ENCODE measurements around the gene RNF5. TPM values are rescaled to one million over a fixed set of nuclear protein-coding genes. Genes with fewer than 3 reads are reported as not detected.

RNF5 gene
- total and polyA plus RNA-seq, 9 of the 15 experiments (the other 6 are each of a cell fraction or from before 2014, with no cell fraction given), result 62.2 to 245 (median 129) TPM

GRCh38 chr6:32190054-32190851 is 12.0 kb downstream of the RNF5 start, which contains the start of gene PBX2 (continued):
- TF ChIP-seq EP300 (IDR thresholded peaks at IDR 0.05; ENCODE audit: low read length) (peak; percentile 30; the same call in 1 of the 2 replicates), ZZZ3 (IDR thresholded peaks at IDR 0.05) (no peak), FOXK1 (CRISPR knock-in tag; IDR thresholded peaks at IDR 0.05; ENCODE audit: borderline replicate concordance) (no peak), ZNF318 (IDR thresholded peaks at IDR 0.05; ENCODE audit: borderline replicate concordance in 1 of 2, low read depth in 1 of 2) (0 out of 4 replicates have a peak, but pooled peaks of 1 of the 2 experiments have one; percentile 32), TBP (optimal IDR thresholded peaks at IDR 0.05; ENCODE audit: low read depth, low read length) (peak; percentile 39), ZKSCAN3 (CRISPR knock-in tag; IDR thresholded peaks at IDR 0.05) (no peak), ZBTB1 (CRISPR knock-in tag; IDR thresholded peaks at IDR 0.05; ENCODE audit: borderline replicate concordance, low read depth) (no peak), RERE (CRISPR knock-in tag; IDR thresholded peaks at IDR 0.05; ENCODE audit: borderline replicate concordance) (no peak), ZNF740 (CRISPR knock-in tag; IDR thresholded peaks at IDR 0.05) (peak; percentile 90), ZNF740 (tag; IDR thresholded peaks at IDR 0.05) (peak in 1 of 2 experiments; percentile 94; a peak in 2 of 4 replicates)

All from K562 (cell line).